Measurements from ENCODE around the gene DPF1.
A peak's percentile ranks its signal among the peaks of the same experiment; 100 is the strongest.

The DPF1 gene

DNA sequence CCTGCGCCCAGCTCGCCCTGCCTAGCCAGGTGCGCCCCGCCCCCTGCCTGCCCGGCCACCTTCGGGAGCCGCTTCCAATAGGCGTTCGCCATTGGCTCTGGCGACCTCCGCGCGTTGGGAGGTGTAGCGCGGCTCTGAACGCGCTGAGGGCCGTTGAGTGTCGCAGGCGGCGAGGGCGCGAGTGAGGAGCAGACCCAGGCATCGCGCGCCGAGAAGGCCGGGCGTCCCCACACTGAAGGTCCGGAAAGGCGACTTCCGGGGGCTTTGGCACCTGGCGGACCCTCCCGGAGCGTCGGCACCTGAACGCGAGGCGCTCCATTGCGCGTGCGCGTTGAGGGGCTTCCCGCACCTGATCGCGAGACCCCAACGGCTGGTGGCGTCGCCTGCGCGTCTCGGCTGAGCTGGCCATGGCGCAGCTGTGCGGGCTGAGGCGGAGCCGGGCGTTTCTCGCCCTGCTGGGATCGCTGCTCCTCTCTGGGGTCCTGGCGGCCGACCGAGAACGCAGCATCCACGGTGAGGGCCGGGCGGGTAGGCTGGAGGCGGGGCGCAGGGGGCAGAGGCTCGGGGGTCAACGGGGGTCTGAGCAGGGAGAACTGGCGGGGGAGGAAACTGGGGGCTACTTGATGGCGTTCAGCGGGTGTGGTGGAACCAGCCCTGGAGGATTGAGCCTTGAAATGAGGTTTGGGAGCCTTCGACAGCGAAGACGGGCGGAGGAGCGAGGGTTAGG lies 40.6 kb upstream of the DPF1 start, which contains the start of gene SPINT2 (continued):
- TF ChIP-seq, protein P1, sequence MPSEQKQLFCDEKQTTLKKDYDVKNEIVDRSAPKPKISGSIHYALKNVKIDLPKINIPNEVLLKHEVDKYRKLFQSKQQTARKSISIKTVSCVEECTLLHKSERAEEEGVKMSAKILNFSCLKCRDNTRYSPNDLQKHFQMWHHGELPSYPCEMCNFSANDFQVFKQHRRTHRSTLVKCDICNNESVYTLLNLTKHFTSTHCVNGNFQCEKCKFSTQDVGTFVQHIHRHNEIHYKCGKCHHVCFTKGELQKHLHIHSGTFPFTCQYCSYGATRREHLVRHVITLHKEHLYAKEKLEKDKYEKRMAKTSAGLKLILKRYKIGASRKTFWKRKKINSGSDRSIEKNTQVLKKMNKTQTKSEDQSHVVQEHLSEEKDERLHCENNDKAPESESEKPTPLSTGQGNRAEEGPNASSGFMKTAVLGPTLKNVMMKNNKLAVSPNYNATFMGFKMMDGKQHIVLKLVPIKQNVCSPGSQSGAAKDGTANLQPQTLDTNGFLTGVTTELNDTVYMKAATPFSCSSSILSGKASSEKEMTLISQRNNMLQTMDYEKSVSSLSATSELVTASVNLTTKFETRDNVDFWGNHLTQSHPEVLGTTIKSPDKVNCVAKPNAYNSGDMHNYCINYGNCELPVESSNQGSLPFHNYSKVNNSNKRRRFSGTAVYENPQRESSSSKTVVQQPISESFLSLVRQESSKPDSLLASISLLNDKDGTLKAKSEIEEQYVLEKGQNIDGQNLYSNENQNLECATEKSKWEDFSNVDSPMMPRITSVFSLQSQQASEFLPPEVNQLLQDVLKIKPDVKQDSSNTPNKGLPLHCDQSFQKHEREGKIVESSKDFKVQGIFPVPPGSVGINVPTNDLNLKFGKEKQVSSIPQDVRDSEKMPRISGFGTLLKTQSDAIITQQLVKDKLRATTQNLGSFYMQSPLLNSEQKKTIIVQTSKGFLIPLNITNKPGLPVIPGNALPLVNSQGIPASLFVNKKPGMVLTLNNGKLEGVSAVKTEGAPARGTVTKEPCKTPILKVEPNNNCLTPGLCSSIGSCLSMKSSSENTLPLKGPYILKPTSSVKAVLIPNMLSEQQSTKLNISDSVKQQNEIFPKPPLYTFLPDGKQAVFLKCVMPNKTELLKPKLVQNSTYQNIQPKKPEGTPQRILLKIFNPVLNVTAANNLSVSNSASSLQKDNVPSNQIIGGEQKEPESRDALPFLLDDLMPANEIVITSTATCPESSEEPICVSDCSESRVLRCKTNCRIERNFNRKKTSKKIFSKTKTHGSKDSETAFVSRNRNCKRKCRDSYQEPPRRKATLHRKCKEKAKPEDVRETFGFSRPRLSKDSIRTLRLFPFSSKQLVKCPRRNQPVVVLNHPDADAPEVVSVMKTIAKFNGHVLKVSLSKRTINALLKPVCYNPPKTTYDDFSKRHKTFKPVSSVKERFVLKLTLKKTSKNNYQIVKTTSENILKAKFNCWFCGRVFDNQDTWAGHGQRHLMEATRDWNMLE (tag by site-specific recombination; conservative IDR thresholded peaks at IDR 0.05; ENCODE audit: low read depth) = no peak
- TF ChIP-seq BCL11A (tag by site-specific recombination; IDR thresholded peaks at IDR 0.05; ENCODE audit: low read depth) (no peak), ZBTB17 (tag by site-specific recombination; IDR thresholded peaks at IDR 0.05) (peak; percentile 99), ZNF837 (tag by site-specific recombination; IDR thresholded peaks at IDR 0.05) (no peak; the same call in 1 of the 2 replicates), PRDM1 (tag by site-specific recombination; IDR thresholded peaks at IDR 0.05) (no peak), ZNF354C (tag by site-specific recombination; IDR thresholded peaks at IDR 0.05; ENCODE audit: borderline replicate concordance, low read depth) (no peak), ZNF555 (tag by site-specific recombination; conservative IDR thresholded peaks at IDR 0.05) (no peak), ZNF76 (tag by site-specific recombination; IDR thresholded peaks at IDR 0.05; ENCODE audit: borderline replicate concordance, low read depth) (peak; percentile 65), YY1 (tag by site-specific recombination; IDR thresholded peaks at IDR 0.05) (no peak; the same call in 1 of the 2 replicates), ZFP3 (tag by site-specific recombination; IDR thresholded peaks at IDR 0.05; ENCODE audit: low read depth) (no peak), ZEB2 (tag by site-specific recombination; IDR thresholded peaks at IDR 0.05) (peak; percentile 95), ZNF211 (tag by site-specific recombination; IDR thresholded peaks at IDR 0.05; ENCODE audit: low read depth) (no peak), ZNF501 (tag by site-specific recombination; IDR thresholded peaks at IDR 0.05) (peak; percentile 97), ZNF155 (tag by site-specific recombination; IDR thresholded peaks at IDR 0.05) (no peak), ZNF248 (tag by site-specific recombination; IDR thresholded peaks at IDR 0.05) (no peak), ZNF585B (tag by site-specific recombination; IDR thresholded peaks at IDR 0.05) (no peak), SCRT2 (tag by site-specific recombination; IDR thresholded peaks at IDR 0.05) (no peak; the same call in 1 of the 2 replicates), ZNF514 (tag by site-specific recombination; IDR thresholded peaks at IDR 0.05) (no peak), ZSCAN16 (tag by site-specific recombination; IDR thresholded peaks at IDR 0.05) (no peak; the same call in 1 of the 2 replicates), ZNF324 (tag by site-specific recombination; IDR thresholded peaks at IDR 0.05) (peak; percentile 91), KLF7 (tag by site-specific recombination; IDR thresholded peaks at IDR 0.05; ENCODE audit: borderline replicate concordance) (no peak; the same call in 1 of the 2 replicates), ZNF701 (tag by site-specific recombination; IDR thresholded peaks at IDR 0.05) (no peak), ZNF10 (tag by site-specific recombination; IDR thresholded peaks at IDR 0.05) (peak; percentile 94)
- TF ChIP-seq, protein P2, sequence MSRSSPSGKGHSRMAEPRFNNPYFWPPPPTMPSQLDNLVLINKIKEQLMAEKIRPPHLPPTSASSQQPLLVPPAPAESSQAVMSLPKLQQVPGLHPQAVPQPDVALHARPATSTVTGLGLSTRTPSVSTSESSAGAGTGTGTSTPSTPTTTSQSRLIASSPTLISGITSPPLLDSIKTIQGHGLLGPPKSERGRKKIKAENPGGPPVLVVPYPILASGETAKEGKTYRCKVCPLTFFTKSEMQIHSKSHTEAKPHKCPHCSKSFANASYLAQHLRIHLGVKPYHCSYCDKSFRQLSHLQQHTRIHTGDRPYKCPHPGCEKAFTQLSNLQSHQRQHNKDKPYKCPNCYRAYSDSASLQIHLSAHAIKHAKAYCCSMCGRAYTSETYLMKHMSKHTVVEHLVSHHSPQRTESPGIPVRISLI (tag by site-specific recombination; IDR thresholded peaks at IDR 0.05) = no peak
- TF ChIP-seq, protein P3, sequence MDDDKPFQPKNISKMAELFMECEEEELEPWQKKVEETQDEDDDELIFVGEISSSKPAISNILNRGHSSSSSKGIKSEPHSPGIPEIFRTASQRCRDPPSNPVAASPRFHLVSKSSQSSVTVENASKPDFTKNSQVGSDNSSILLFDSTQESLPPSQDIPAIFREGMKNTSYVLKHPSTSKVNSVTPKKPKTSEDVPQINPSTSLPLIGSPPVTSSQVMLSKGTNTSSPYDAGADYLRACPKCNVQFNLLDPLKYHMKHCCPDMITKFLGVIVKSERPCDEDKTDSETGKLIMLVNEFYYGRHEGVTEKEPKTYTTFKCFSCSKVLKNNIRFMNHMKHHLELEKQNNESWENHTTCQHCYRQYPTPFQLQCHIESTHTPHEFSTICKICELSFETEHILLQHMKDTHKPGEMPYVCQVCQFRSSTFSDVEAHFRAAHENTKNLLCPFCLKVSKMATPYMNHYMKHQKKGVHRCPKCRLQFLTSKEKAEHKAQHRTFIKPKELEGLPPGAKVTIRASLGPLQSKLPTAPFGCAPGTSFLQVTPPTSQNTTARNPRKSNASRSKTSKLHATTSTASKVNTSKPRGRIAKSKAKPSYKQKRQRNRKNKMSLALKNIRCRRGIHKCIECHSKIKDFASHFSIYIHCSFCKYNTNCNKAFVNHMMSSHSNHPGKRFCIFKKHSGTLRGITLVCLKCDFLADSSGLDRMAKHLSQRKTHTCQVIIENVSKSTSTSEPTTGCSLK (tag by site-specific recombination; IDR thresholded peaks at IDR 0.05) = no peak
- TF ChIP-seq, protein P4, sequence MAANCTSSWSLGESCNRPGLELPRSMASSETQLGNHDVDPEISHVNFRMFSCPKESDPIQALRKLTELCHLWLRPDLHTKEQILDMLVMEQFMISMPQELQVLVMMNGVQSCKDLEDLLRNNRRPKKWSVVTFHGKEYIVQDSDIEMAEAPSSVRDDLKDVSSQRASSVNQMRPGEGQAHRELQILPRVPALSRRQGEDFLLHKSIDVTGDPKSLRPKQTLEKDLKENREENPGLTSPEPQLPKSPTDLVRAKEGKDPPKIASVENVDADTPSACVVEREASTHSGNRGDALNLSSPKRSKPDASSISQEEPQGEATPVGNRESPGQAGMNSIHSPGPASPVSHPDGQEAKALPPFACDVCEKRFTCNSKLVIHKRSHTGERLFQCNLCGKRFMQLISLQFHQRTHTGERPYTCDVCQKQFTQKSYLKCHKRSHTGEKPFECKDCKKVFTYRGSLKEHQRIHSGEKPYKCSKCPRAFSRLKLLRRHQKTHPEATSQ (tag by site-specific recombination; IDR thresholded peaks at IDR 0.05) = peak; percentile 77; the same call in 1 of the 2 replicates
- TF ChIP-seq, protein P5, sequence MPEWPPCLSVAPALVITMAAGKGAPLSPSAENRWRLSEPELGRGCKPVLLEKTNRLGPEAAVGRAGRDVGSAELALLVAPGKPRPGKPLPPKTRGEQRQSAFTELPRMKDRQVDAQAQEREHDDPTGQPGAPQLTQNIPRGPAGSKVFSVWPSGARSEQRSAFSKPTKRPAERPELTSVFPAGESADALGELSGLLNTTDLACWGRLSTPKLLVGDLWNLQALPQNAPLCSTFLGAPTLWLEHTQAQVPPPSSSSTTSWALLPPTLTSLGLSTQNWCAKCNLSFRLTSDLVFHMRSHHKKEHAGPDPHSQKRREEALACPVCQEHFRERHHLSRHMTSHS (tag by site-specific recombination; IDR thresholded peaks at IDR 0.05) = no peak
- TF ChIP-seq, protein P6, sequence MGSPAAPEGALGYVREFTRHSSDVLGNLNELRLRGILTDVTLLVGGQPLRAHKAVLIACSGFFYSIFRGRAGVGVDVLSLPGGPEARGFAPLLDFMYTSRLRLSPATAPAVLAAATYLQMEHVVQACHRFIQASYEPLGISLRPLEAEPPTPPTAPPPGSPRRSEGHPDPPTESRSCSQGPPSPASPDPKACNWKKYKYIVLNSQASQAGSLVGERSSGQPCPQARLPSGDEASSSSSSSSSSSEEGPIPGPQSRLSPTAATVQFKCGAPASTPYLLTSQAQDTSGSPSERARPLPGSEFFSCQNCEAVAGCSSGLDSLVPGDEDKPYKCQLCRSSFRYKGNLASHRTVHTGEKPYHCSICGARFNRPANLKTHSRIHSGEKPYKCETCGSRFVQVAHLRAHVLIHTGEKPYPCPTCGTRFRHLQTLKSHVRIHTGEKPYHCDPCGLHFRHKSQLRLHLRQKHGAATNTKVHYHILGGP (tag by site-specific recombination; IDR thresholded peaks at IDR 0.05) = no peak

Measured in HEK293 (cell line).